GM23338 (cell line): ENCODE data around the gene FPR1. TPM values are rescaled to one million over a fixed set of nuclear protein-coding genes. Genes with fewer than 3 reads are reported as not detected.

Experiments used
- ATAC-seq: fragments of 200-7000 bp; cut with Tn5 transposase; 3 replicates; pipeline ENCODE4 v1.9.1; 2020
- DNase-seq: peaks from one replicate; pipeline ENCODE4 v3.0.0-alpha.2; 2015; ENCODE audit warnings: low spot score
- H2AFZ ChIP-seq: fragments of 200-600 bp; sonication (generic); 2 replicates; pipeline ENCODE4 v1.8.0; 2016; ENCODE audit warnings: antibody characterized with exemption, mild to moderate bottlenecking, moderate library complexity
- H3F3A ChIP-seq: fragments of 200-600 bp; sonication (generic); replicated peaks from 2 replicates; pipeline ENCODE4 v1.8.0; 2017; ENCODE audit warnings: antibody characterized with exemption, mixed run types, low read depth
- H3K27ac ChIP-seq: fragments of 200-600 bp; sonication (generic); 2 replicates; pipeline ENCODE4 v1.6.1; 2016; ENCODE audit warnings: low read depth
- H3K27me3 ChIP-seq: fragments of 200-600 bp; sonication (generic); 2 replicates; pipeline ENCODE4 v1.8.0; 2016; ENCODE audit warnings: mild to moderate bottlenecking, mixed run types, moderate library complexity; ENCODE audit not compliant: insufficient read depth
- H3K36me3 ChIP-seq: fragments of 200-600 bp; sonication (generic); 2 replicates; pipeline ENCODE4 v1.8.0; 2016; ENCODE audit warnings: mild to moderate bottlenecking; ENCODE audit not compliant: insufficient read depth
- H3K4me1 ChIP-seq: fragments of 200-600 bp; sonication (generic); 2 replicates; pipeline ENCODE4 v1.8.0; 2016; ENCODE audit warnings: mild to moderate bottlenecking, moderate library complexity; ENCODE audit not compliant: insufficient read depth
- H3K4me2 ChIP-seq: fragments of 200-600 bp; sonication (generic); 2 replicates; pipeline ENCODE4 v1.7.1; 2017; ENCODE audit warnings: mixed run types
- H3K4me3 ChIP-seq: fragments of 200-600 bp; sonication (generic); 2 replicates; pipeline ENCODE4 v1.6.1; 2016; ENCODE audit warnings: mixed run types
- H3K79me2 ChIP-seq: fragments of 200-600 bp; sonication (generic); replicated peaks from 2 replicates; pipeline ENCODE4 v1.8.0; 2017; ENCODE audit warnings: mild to moderate bottlenecking; ENCODE audit not compliant: insufficient read depth
- H3K9me2 ChIP-seq: fragments of 200-600 bp; sonication (generic); 2 replicates; pipeline ENCODE4 v1.8.0; 2017; ENCODE audit not compliant: insufficient read depth
- H4K20me1 ChIP-seq: fragments of 200-600 bp; sonication (generic); replicated peaks from 2 replicates; pipeline ENCODE4 v1.8.0; 2017; ENCODE audit warnings: mild to moderate bottlenecking; ENCODE audit not compliant: insufficient read depth
- H3K27ac Mint-ChIP-seq: 2 replicates; pipeline ENCODE4 v1.8.0; 2020; ENCODE audit warnings: inconsistent platforms, mild to moderate bottlenecking, moderate library complexity, mixed read lengths
- H3K27me3 Mint-ChIP-seq: 3 replicates; pipeline ENCODE4 v1.8.0; 2022; ENCODE audit warnings: low read depth, mild to moderate bottlenecking, moderate library complexity, mixed read lengths, inconsistent platforms; ENCODE audit not compliant: insufficient read depth, poor library complexity
- H3K36me3 Mint-ChIP-seq: 3 replicates; pipeline ENCODE4 v1.8.0; 2021; ENCODE audit warnings: low read depth, mild to moderate bottlenecking, inconsistent platforms, moderate library complexity, mixed read lengths
- H3K4me1 Mint-ChIP-seq: 3 replicates; pipeline ENCODE4 v1.8.0; 2020; ENCODE audit warnings: mild to moderate bottlenecking, inconsistent platforms, mixed read lengths
- H3K4me3 Mint-ChIP-seq: 3 replicates; pipeline ENCODE4 v1.8.0; 2021; ENCODE audit warnings: moderate library complexity, mild to moderate bottlenecking, inconsistent platforms, mixed read lengths
- H3K9me3 Mint-ChIP-seq: 3 replicates; pipeline ENCODE4 v1.8.0; 2020; ENCODE audit warnings: moderate library complexity, mild to moderate bottlenecking, inconsistent platforms, mixed read lengths
- CREB1 ChIP-seq: fragments of 250-450 bp; sonication (Bioruptor Pico); IDR thresholded peaks from 2 replicates; pipeline ENCODE4 v1.5.0; 2020; ENCODE audit warnings: low read depth, mild to moderate bottlenecking, moderate library complexity
- CTCF ChIP-seq, 2 experiments: fragments of 200-600 bp in 1 of 2; sonication (generic) in 1 of 2; conservative IDR thresholded peaks; 2 replicates each; pipeline versions ENCODE4 v1.5.1 to v1.6.1; 2016 to 2017; ENCODE audit warnings: antibody characterized with exemption in 2 of 2, low read depth in 2 of 2, mild to moderate bottlenecking in 2 of 2, moderate library complexity in 1 of 2
- ETS1 ChIP-seq: IDR thresholded peaks from 2 replicates; pipeline ENCODE4 v1.6.1; 2016; ENCODE audit warnings: antibody characterized with exemption
- EZH2 ChIP-seq: fragments of 200-600 bp; sonication (generic); IDR thresholded peaks from one replicate; pipeline ENCODE4 v1.8.0; 2017; ENCODE audit warnings: antibody characterized with exemption, mild to moderate bottlenecking, low read depth; ENCODE audit not compliant: unreplicated experiment
- EZH2phosphoT487 ChIP-seq: fragments of 200-600 bp; sonication (generic); IDR thresholded peaks from one replicate; pipeline ENCODE4 v1.8.1; 2018; ENCODE audit warnings: antibody characterized with exemption; ENCODE audit not compliant: unreplicated experiment
- NANOG ChIP-seq: IDR thresholded peaks from 2 replicates; pipeline ENCODE4 v1.6.1; 2016; ENCODE audit warnings: antibody characterized with exemption, borderline replicate concordance
- POLR2AphosphoS5 ChIP-seq: IDR thresholded peaks from 2 replicates; pipeline ENCODE4 v1.6.1; 2016; ENCODE audit warnings: antibody characterized with exemption, low read depth
- REST ChIP-seq: IDR thresholded peaks from one replicate; pipeline ENCODE4 v1.6.1; 2018; ENCODE audit warnings: antibody characterized with exemption; ENCODE audit not compliant: unreplicated experiment
- STAT1 ChIP-seq: IDR thresholded peaks from one replicate; pipeline ENCODE4 v1.6.1; 2016; ENCODE audit warnings: antibody characterized with exemption; ENCODE audit not compliant: unreplicated experiment
- ZNF114 ChIP-seq: fragments of 250-450 bp; sonication (Bioruptor Pico); IDR thresholded peaks from 2 replicates; pipeline ENCODE4 v1.5.0; 2020; ENCODE audit warnings: mild to moderate bottlenecking, moderate library complexity
- ZNF462 ChIP-seq: fragments of 250-450 bp; sonication (Bioruptor Pico); IDR thresholded peaks from 2 replicates; pipeline ENCODE4 v1.5.0; 2020; ENCODE audit warnings: mild to moderate bottlenecking, moderate library complexity
- polyA plus RNA-seq: library from polyadenylated mRNA; unstranded; fragments of >200 nt; fragmentation: Nextera tagmentation; extraction: Ambion mirVana; gene quantifications from 2 replicates; pipeline ENCODE4 v1.2.1, GENCODE V29; 2016
- total RNA-seq: library from RNA; depleted of rRNA; stranded (reverse); fragments of >200 nt; shearing (Covaris generic); gene quantifications from 2 replicates; pipeline ENCODE4 v1.2.3, GENCODE V29; 2014

The FPR1 gene
- total and polyA plus RNA-seq, 2 experiments from 2014 or later = not detected

GRCh38 chr19:51781999-51782398 lies 30.3 kb upstream of the FPR1 start (continued):
- TF ChIP-seq EZH2phosphoT487 (no peak), ZNF114 (CRISPR knock-in tag) (no peak), STAT1 (no peak), CREB1 (CRISPR knock-in tag) (no peak), CTCF (conservative IDR thresholded peaks at IDR 0.05; ENCODE audit: low read depth in 2 of 2) (no peak)

- no peak for DNase-seq
- Histone ChIP-seq H3K27ac (no peak overlapping the region), H3K4me1 (no peaks in the 10 kb centered on the region), H2AFZ (no peak overlapping the region), H3K4me2 (no peak overlapping the region), H3K36me3 (no peaks in the 10 kb centered on the region), H3K27me3 (no peaks in the 10 kb centered on the region; the same call in none of the 2 replicates), H3F3A (no peaks in the 10 kb centered on the region), H3K4me3 (no peak overlapping the region), H4K20me1 (no peaks in the 10 kb centered on the region), H3K79me2 (no peaks in the 10 kb centered on the region), H3K9me2 (no peaks in the 10 kb centered on the region)
- no peak overlapping the region for H3K27ac Mint-ChIP-seq
- H3K4me3 Mint-ChIP-seq = no peak overlapping the region
- no peaks in the 10 kb centered on the region for H3K9me3 Mint-ChIP-seq
- H3K36me3 Mint-ChIP-seq = no peaks in the 10 kb centered on the region
- TF ChIP-seq EZH2 = no peak
- TF ChIP-seq EZH2phosphoT487 = no peak
- TF ChIP-seq ZNF462 (CRISPR knock-in tag) = no peak
- no peak for TF ChIP-seq NANOG
- TF ChIP-seq CREB1 (CRISPR knock-in tag) = no peak
- TF ChIP-seq REST = no peak
- TF ChIP-seq ETS1 = no peak
- no peak for TF ChIP-seq POLR2AphosphoS5
- H3K4me1 Mint-ChIP-seq = no peaks in the 10 kb centered on the region; the same call in 2 of the 3 replicates
- H3K27me3 Mint-ChIP-seq = no peaks in the 10 kb centered on the region
- ATAC-seq = no peak
Observed at GRCh38 chr19:51780270-51780669, 28.6 kb upstream of the FPR1 start.
